H9 (cell line): ENCODE results near the gene CALY. TPM values are rescaled to one million over a fixed set of nuclear protein-coding genes. Genes with fewer than 3 reads are reported as not detected.

Experiments used
- DNase-seq: peaks from one replicate; pipeline ENCODE4 v3.0.0-alpha.2; 2017
- H2AFZ ChIP-seq: one replicate; pipeline ENCODE4 v1.6.1; 2013; ENCODE audit warnings: mild to moderate bottlenecking, low read length, control low read depth, moderate library complexity
- H2AK5ac ChIP-seq: 2 replicates; pipeline ENCODE4 v1.6.1; 2013; ENCODE audit warnings: low read length, control low read depth, mixed read lengths; ENCODE audit not compliant: insufficient read length
- H2BK120ac ChIP-seq: one replicate; pipeline ENCODE4 v1.6.1; 2013; ENCODE audit warnings: low read depth, mild to moderate bottlenecking, low read length, control low read depth, inconsistent platforms; ENCODE audit not compliant: poor library complexity, severe bottlenecking
- H2BK12ac ChIP-seq: 2 replicates; pipeline ENCODE4 v1.6.1; 2013; ENCODE audit warnings: low read length, control low read depth, mixed read lengths, low read depth; ENCODE audit not compliant: insufficient read length
- H2BK15ac ChIP-seq: 2 replicates; pipeline ENCODE4 v1.6.1; 2013; ENCODE audit warnings: low read depth, low read length, control low read depth
- H2BK20ac ChIP-seq: one replicate; pipeline ENCODE4 v1.6.1; 2013; ENCODE audit warnings: low read depth, mild to moderate bottlenecking, low read length, control low read depth, inconsistent platforms; ENCODE audit not compliant: poor library complexity, severe bottlenecking
- H2BK5ac ChIP-seq: 2 replicates; pipeline ENCODE4 v1.6.1; 2013; ENCODE audit warnings: low read length, control low read depth, mixed read lengths; ENCODE audit not compliant: insufficient read length
- H3K14ac ChIP-seq: 2 replicates; pipeline ENCODE4 v1.6.1; 2013; ENCODE audit warnings: low read length, control low read depth; ENCODE audit not compliant: insufficient read depth
- H3K18ac ChIP-seq: 2 replicates; pipeline ENCODE4 v1.6.1; 2013; ENCODE audit warnings: low read depth, mild to moderate bottlenecking, mixed read lengths, low read length, control low read depth; ENCODE audit not compliant: insufficient read length
- H3K23ac ChIP-seq: 2 replicates; pipeline ENCODE4 v1.6.1; 2013; ENCODE audit warnings: low read length, control low read depth, mixed read lengths, low read depth; ENCODE audit not compliant: insufficient read length
- H3K23me2 ChIP-seq: 2 replicates; pipeline ENCODE4 v1.6.1; 2013; ENCODE audit warnings: low read depth, mild to moderate bottlenecking, mixed read lengths, low read length, control low read depth; ENCODE audit not compliant: insufficient read length, poor library complexity, severe bottlenecking
- H3K27ac ChIP-seq: 2 replicates; pipeline ENCODE4 v1.5.1; 2013; ENCODE audit warnings: low read length, control low read depth, mixed read lengths, low read depth; ENCODE audit not compliant: insufficient read length
- H3K27me3 ChIP-seq: 2 replicates; pipeline ENCODE4 v1.6.1; 2013; ENCODE audit warnings: low read length, control low read depth, inconsistent platforms; ENCODE audit not compliant: insufficient read depth
- H3K4ac ChIP-seq: 2 replicates; pipeline ENCODE4 v1.6.1; 2013; ENCODE audit warnings: low read depth, mild to moderate bottlenecking, control low read depth, inconsistent platforms, low read length, moderate library complexity
- H3K4me1 ChIP-seq: 2 replicates; pipeline ENCODE4 v1.6.1; 2013; ENCODE audit warnings: low read length, control low read depth, inconsistent platforms; ENCODE audit not compliant: insufficient read depth
- H3K4me2 ChIP-seq: 2 replicates; pipeline ENCODE4 v1.6.1; 2013; ENCODE audit warnings: low read length, control low read depth, mixed read lengths; ENCODE audit not compliant: insufficient read length, insufficient read depth
- H3K56ac ChIP-seq: 2 replicates; pipeline ENCODE4 v1.6.1; 2013; ENCODE audit warnings: low read depth, mild to moderate bottlenecking, mixed read lengths, low read length, control low read depth; ENCODE audit not compliant: insufficient read length
- H3K79me1 ChIP-seq: 2 replicates; pipeline ENCODE4 v1.6.1; 2013; ENCODE audit warnings: low read depth, mild to moderate bottlenecking, moderate library complexity, low read length, control low read depth, inconsistent platforms; ENCODE audit not compliant: insufficient read depth, poor library complexity, severe bottlenecking
- H3K79me2 ChIP-seq: 2 replicates; pipeline ENCODE4 v1.6.1; 2013; ENCODE audit warnings: low read length, control low read depth, inconsistent platforms; ENCODE audit not compliant: insufficient read depth
- H3K9ac ChIP-seq: 2 replicates; pipeline ENCODE4 v1.6.1; 2013; ENCODE audit warnings: low read length, control low read depth, mixed read lengths; ENCODE audit not compliant: insufficient read length; ENCODE audit errors: extremely low read depth
- H3K9me3 ChIP-seq: one replicate; pipeline ENCODE4 v1.6.1; 2013; ENCODE audit warnings: low read depth, low read length, inconsistent platforms; ENCODE audit not compliant: control insufficient read depth
- H3T11ph ChIP-seq: one replicate; pipeline ENCODE4 v1.6.1; 2013; ENCODE audit warnings: mild to moderate bottlenecking, low read length, control low read depth, inconsistent platforms
- H4K20me1 ChIP-seq: one replicate; pipeline ENCODE4 v1.6.1; 2013; ENCODE audit not compliant: control insufficient read depth, insufficient read length, insufficient read depth
- H4K5ac ChIP-seq: 2 replicates; pipeline ENCODE4 v1.6.1; 2013; ENCODE audit warnings: low read depth, mild to moderate bottlenecking, mixed read lengths, low read length, control low read depth; ENCODE audit not compliant: insufficient read length
- H4K8ac ChIP-seq: replicated peaks from 2 replicates; pipeline ENCODE4 v1.6.1; 2013; ENCODE audit warnings: low read length, control low read depth, mixed read lengths, low read depth; ENCODE audit not compliant: insufficient read length
- H4K91ac ChIP-seq: 2 replicates; pipeline ENCODE4 v1.6.1; 2013; ENCODE audit warnings: low read depth, mild to moderate bottlenecking, moderate library complexity, mixed read lengths, low read length, control low read depth; ENCODE audit not compliant: insufficient read length
- H3K27ac Mint-ChIP-seq, 3 experiments: 2 replicates in 2 of 3; 3 replicates in 1 of 3; pipeline ENCODE4 v1.8.0; 2020 to 2021; ENCODE audit warnings: mixed read lengths in 3 of 3, mild to moderate bottlenecking in 1 of 3, moderate library complexity in 1 of 3
- H3K27me3 Mint-ChIP-seq: 2 replicates; pipeline ENCODE4 v1.8.0; 2021; ENCODE audit warnings: low read depth, mild to moderate bottlenecking, moderate library complexity, mixed read lengths
- H3K36me3 Mint-ChIP-seq, 3 experiments: 2 replicates in 2 of 3; 3 replicates in 1 of 3; pipeline ENCODE4 v1.8.0; 2020 to 2021; ENCODE audit warnings: low read depth in 3 of 3, mixed read lengths in 3 of 3; ENCODE audit not compliant: insufficient read depth in 1 of 3
- H3K4me1 Mint-ChIP-seq, 2 experiments: 2 replicates each; pipeline ENCODE4 v1.8.0; 2020; ENCODE audit warnings: mixed read lengths in 2 of 2
- H3K4me3 Mint-ChIP-seq, 2 experiments: 2 replicates in 1 of 2; 3 replicates in 1 of 2; pipeline ENCODE4 v1.8.0; 2020 to 2021; ENCODE audit warnings: mild to moderate bottlenecking in 2 of 2, mixed read lengths in 2 of 2, moderate library complexity in 1 of 2
- H3K9me3 Mint-ChIP-seq, 2 experiments: 2 replicates in 1 of 2; 3 replicates in 1 of 2; pipeline ENCODE4 v1.8.0; 2020; ENCODE audit warnings: mild to moderate bottlenecking in 2 of 2, mixed read lengths in 2 of 2, moderate library complexity in 1 of 2
- CTCF ChIP-seq: fragments of 200-600 bp; sonication (generic); conservative IDR thresholded peaks from 3 replicates; pipeline ENCODE4 v1.8.0; 2021; ENCODE audit warnings: antibody characterized with exemption, mild to moderate bottlenecking
- WGBS: extraction: QIAGEN DNeasy Blood & Tissue Kit; methylation state at CpG from one replicate; pipeline ENCODE4 v1.1.7; 2013; ENCODE audit warnings: missing lambda C conversion rate, low lambda C conversion rate, mixed read lengths; ENCODE audit not compliant: insufficient read length; ENCODE audit errors: extremely low coverage; 5-methylcytosine and 5-hydroxymethylcytosine counted together
- total RNA-seq: library from RNA; stranded (reverse); gene quantifications from 2 replicates; pipeline ENCODE4 v1.2.1, GENCODE V29; 2021

Gene CALY
- total RNA-seq, 1 experiment from 2014 or later, result 2.9 TPM

GRCh38 chr10:133279326-133280226 is 57.1 kb downstream of the CALY start:
- Histone ChIP-seq H2BK5ac (no peak overlapping the region), H3K79me2 (no peaks in the 10 kb centered on the region), H4K91ac (no peak overlapping the region), H3K79me1 (no peaks in the 10 kb centered on the region), H4K5ac (no peak overlapping the region), H3K9ac (no peak overlapping the region), H3K18ac (no peak overlapping the region), H2BK15ac (no peak overlapping the region), H2AFZ (no peak overlapping the region), H3K56ac (no peak overlapping the region), H2BK20ac (no peak overlapping the region), H3K4me1 (no peaks in the 10 kb centered on the region), H3K9me3 (no peaks in the 10 kb centered on the region), H3K23me2 (peaks cover 7% of the 10 kb centered on the region), H3K27me3 (no peaks in the 10 kb centered on the region; the same call in 1 of the 2 replicates), H4K20me1 (no peaks in the 10 kb centered on the region), H2BK120ac (no peak overlapping the region), H2AK5ac (no peak overlapping the region), H3K27ac (no peak overlapping the region), H3K14ac (no peak overlapping the region), H2BK12ac (no peak overlapping the region), H3K23ac (no peak overlapping the region), H4K8ac (no peak overlapping the region), H3K4ac (no peak overlapping the region), H3K4me2 (no peak overlapping the region), H3T11ph (no peak overlapping the region)
- Mint-ChIP-seq H3K4me3 (no peak overlapping the region), H3K9me3 (no peaks in the 10 kb centered on the region), H3K27me3 (peaks cover 11% of the 10 kb centered on the region), H3K4me1 (peaks cover 3 to 7% of the 10 kb centered on the region in 2 experiments; a peak in 3 of 4 replicates), H3K36me3 (peaks cover 10 to 37% (median 26%) of the 10 kb centered on the region in 3 experiments; a peak in 6 of 7 replicates), H3K27ac (no peak overlapping the region)
- no peak for TF ChIP-seq CTCF
- no CpG with 5 or more reads among the region's 24 CpGs for WGBS
- no peak for DNase-seq
